ENCODE data around the gene SUN2.

Gene SUN2

GRCh38 chr22:38751422-38752346 lies 4.1 kb downstream of the SUN2 start:
- no peak for DNase-seq

DNA sequence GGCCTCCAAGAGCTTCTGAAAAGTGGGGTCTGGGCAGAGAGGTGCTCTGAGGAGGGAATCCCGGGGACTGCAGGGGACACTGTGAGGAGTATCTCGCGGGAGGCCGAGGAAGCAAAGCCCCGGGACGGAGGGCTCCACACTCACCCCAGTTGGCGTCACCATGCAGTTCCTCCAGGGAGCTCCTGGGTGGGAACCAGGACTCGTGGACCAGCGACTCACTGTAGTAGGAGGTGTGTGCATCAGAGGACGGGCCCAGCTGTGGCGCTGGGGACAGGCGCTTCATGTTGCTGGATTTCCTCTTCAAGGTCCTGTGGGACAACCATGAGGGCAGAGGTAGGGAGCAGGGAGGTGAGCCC lies 4.8 kb downstream of the SUN2 start:
- no peak for DNase-seq

DNA sequence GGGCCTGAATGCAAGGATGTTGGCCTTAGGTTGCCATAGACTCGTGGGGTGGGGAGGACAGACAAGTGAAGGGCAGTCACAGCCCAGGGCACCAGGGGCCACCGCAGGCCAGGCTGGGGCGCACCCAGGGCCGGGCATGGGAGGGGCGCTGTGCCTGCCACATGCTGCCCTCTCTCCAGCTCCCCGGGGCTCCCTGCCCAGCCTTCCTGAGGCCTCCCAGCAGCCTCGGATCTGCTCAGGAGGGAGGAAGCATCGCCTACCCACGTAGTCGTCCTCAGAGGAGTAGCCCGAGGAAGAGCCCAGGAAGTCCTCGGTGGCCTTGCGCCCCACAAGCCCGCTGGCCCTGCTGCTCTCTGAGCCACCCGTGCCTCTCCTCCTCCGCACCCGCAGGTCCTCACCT lies 5.2 kb downstream of the SUN2 start:
- DNase-seq = no peak

DNA sequence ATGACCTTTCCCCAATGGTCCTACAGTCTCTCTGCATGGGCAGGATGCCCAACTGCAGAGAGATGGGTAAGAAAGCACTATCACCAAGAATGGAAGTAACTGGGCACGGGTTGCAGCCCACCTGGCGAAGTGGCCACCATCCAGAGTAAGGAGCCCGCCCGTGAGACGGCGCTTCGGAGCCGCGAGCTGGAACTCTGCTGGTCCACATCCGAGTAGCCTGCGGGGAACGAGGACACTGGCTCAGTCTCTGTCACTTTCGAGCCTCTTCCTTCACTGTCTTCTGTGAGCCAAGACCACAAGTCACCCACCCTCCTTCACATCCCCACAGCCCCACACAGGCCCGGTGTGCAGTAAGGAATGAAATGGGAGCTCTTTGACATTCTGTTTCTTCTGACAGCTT lies 5.7 kb downstream of the SUN2 start:
- no peak for DNase-seq

GRCh38 chr22:38748487-38749136 lies 7.2 kb downstream of the SUN2 start:
- DNase-seq = no peak

DNA sequence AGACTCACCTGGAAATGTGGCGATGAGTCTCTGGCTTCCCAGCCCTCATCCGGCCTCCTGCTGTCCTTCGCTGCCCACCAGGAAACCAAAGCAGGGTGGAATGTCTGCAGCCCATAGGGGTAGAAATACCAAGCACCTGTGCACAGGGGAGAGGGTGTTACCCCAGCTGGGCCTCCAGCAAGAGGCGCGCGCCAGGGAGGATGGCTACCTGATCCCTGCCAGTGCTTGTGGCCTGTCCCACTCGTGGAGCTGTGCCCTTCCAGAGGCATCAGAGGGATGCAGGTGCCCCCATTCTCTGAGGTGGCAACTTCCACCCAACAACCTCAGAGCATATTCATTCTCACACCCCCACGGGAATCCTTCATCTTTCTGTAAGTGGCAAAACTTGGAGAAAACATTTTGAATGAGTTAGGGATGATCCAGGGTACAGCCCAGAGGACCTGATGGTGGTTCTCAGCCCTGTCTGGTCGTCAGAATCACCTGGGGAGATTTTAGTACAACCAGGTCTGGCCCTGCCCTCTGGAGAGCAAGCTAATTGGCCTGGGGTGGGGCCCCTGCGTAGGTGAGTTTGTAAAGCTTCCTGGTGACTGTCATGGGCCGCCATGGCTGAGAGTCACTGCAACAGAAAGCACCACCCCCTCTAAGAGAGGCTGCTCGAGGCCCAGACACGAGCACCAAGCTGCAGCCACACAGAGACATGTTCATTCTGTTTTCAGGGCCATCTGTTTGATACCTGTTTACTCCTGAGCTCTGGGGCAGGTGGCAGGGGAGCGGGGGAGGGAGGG lies 9.9 kb downstream of the SUN2 start:
- DNase-seq = no peak

DNA sequence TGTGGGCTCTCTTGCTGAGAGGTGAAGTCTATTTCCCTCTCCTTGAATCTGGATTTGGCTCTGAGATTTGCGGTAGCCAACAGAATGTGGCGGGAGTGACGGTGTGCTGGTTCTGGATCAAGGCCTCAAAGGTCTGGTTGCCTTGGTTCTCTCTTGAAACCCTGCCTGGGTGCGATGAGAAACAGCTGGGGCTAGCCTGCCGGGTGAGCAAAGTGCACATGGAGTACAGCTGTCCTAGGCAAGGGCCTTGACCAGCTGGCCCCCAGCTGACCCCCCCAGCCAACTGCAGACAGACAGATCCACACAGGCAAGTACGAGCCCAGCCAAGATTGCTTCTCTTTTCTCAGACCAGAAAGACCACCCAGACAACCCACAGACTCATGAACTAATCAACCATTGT lies 10.8 kb downstream of the SUN2 start:
- DNase-seq = no peak

DNA sequence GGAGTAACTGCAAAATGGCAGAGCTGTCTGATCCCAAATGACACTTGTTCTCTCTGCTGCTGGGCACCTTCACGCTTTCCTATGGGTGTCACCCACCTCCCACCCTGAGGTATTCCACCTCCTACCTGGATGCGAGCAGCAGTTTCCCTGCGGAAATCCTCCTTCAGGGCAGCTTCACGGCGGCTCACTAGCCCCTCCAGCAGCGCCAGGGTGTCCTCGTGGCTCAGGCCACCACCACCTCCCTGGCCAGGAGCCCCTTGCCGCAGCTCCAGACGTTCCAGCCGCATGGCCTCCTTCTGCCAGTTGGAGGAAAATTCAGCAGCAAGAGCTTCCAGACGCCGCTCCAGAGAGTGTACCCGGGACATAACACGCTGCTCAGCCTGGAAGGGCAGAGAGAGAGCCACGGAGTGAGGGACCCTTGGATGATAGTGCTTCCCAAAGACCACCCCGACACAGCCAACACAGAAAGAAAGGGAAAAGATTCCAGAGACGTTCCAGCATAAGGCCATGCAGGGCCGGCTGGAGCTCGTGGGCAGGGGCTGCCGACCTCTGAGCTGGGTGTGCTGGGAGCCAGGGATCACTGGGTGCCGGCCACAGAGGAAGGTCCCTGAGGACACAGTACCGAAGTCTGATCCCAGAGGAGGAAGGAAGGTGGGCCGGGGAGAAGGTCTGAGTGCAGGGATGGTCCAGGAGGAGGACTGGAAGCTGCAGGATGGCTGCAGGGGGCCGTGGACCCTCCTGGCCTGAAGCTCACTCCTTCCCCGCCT lies 13.4 kb downstream of the SUN2 start:
- no peak for DNase-seq

- no peak for DNase-seq
These were observed 14.2 kb downstream of the SUN2 start for GRCh38 chr22:38741576-38741975.

- no peak for DNase-seq
These were observed 14.6 kb downstream of the SUN2 start for GRCh38 chr22:38741166-38741565.

GRCh38 chr22:38740754-38741153 lies 15.0 kb downstream of the SUN2 start:
- DNase-seq = no peak

DNA sequence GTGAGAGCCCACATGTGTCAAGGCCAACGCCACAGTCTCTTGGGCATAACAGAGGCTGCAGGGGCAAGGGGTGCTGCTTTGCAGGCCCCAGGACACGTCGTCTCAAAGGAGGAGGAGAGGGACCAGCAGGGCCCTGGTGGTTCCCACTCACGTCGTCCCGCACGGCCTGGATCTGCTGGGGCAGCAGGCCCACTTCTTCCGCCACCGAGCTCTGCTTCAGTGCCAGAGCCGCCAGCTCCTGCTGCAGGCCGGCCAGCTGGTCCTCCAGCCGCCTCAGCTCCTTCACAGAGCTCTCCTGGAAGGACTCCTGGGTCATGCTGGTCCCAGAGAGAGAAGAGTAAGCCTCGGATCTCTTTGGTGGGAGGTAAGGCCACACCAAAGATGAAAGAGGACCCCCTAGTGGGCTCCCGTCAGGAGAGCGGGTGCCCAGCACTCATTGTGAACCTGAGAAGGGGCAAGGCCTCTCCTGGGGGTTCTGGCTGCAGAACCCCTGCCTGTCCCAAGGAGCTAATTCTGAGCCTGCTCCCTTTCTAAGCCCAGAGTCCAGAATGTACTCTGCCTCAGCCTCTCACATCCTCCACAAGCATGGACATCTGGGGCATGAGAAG lies 15.6 kb downstream of the SUN2 start:
- no peak for DNase-seq

DNA sequence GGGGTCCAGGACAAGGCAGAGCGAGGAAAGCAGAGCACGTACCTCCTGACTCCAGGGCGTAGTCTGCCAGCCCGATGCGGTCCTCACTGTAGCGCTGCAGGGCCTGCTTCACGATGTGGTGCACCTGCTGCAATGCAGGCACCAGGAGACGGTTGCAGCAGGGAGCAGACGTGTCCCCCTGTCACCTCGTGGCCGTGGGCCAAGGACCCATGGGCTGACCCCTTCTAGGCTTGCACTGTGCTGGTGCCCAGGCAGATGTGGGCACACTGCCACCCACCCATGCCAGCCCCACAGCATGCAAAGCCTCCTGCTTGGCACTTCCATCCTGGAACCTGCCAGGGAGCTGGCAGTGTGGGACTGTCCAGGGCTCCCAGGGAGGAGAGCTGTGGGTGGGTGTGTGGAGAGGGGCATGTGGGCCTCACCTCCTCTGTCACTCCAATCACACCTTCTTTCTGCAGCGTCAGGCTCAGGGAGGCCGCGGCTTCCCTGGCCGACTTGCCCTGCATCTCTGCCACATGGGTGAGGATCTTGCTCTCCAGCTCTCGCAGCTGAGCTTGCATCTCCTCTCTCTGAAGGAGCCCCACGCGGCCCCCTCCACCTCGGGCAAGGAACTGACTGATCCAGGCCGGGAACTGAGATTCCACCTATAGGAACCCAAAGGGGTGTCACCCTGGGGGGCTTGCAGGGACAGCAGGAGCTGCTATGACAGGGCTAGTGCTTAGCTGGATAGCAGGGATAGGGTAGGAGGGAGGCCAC lies 16.3 kb downstream of the SUN2 start:
- no peak for DNase-seq

- DNase-seq = no peak
These were observed 17.2 kb downstream of the SUN2 start for GRCh38 chr22:38738475-38739070.

GRCh38 chr22:38737302-38738060 lies 18.3 kb downstream of the SUN2 start:
- no peak for DNase-seq

DNA sequence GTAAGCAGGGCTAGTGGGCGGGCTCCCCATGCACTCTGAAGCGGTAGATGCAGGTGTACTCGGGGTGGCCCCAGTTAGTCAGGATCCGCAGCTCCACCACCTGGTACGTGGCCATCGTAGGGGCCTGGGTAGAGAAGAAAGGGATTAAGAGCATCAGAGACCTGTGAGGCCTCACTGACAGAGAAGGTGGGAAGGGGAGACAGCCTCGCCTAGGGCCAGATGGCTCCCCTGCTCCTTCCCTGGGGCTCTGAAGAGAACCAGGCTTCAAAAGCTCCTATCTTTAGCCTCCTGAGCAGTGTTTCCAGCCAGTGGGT lies 19.6 kb downstream of the SUN2 start:
- DNase-seq = no peak

GRCh38 chr22:38735465-38736256 lies 20.1 kb downstream of the SUN2 start:
- no peak for DNase-seq

DNA sequence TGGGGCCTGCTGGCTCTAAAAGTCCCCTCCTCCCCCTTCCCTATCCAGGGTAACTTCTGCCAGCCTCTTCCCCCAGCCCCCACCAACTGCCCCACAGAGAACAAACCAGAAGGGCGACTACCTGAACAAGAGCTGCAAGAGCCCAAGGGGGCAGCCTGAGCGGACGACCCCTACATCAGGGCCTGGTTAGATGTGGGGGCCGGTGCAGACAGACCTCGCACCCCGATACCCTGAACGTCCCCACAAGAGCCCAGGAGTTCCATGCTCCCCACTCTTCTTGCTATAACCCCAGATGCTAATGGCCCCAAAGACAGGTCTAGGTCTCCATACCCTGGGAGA lies 20.7 kb downstream of the SUN2 start:
- no peak for DNase-seq

- no peak for DNase-seq
These were observed 21.2 kb downstream of the SUN2 start for GRCh38 chr22:38734421-38735100.
